ENCODE results near the gene ACSF3.

ACSF3 gene

GRCh38 chr16:89198417-89199240 is 105.0 kb downstream of the ACSF3 start:
- H3K4me3 ChIP-seq (ENCODE audit: low read depth, low read length), result no peak overlapping the region
- DNase-seq (ENCODE audit: low read depth), result no peak
- no peak for TF ChIP-seq CTCF (IDR thresholded peaks at IDR 0.05; ENCODE audit: control insufficient read depth, extremely low read depth, insufficient read depth)

GRCh38 chr16:89199241-89200123 is 105.8 kb downstream of the ACSF3 start:
- no peak for TF ChIP-seq CTCF (IDR thresholded peaks at IDR 0.05; ENCODE audit: control insufficient read depth, extremely low read depth, insufficient read depth)
- no peak overlapping the region for H3K4me3 ChIP-seq (ENCODE audit: low read depth, low read length)
- DNase-seq (ENCODE audit: low read depth), result no peak

- no peak for TF ChIP-seq CTCF (IDR thresholded peaks at IDR 0.05; ENCODE audit: control insufficient read depth, extremely low read depth, insufficient read depth)
- DNase-seq (ENCODE audit: low read depth), result no peak
- H3K4me3 ChIP-seq (ENCODE audit: low read depth, low read length), result peak within 1 kb of the TSS; percentile 50
Observed at GRCh38 chr16:89200124-89200849, 106.6 kb downstream of the ACSF3 start, which contains the start of gene SLC22A31. Gene SLC22A31, minus strand, starts transcription at chr16:89200537. Its CDS starts 36 bp downstream, at chr16:89200501.

DNA sequence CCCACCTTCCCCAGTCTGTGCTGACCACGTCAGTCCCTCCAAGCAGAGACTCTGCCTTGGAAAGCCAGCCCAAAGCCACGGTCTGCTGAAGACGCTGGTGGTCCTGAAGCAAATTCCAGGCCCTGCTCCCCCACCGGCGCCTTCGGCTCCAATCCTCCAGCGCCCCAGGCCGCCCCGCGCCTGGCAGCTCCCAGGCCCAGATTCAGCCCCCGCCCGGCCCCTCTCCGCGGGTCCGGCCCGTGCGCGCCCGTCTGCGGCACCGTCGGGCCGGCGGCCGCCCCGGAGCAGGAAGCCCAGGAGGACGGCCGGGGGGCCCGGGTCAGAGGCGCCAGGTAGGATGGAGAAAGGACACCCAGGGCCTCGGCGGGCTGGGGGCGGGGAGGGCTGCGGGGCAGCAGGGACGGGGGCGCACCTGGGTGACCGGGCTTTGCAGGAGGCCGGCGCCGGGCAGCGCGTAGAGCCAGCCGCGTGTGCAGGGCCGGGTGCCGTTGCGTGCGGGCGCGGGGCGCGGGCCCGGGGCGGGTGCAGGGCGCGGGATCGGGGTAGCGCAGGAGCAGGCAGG is 107.3 kb downstream of the ACSF3 start:
- TF ChIP-seq CTCF (IDR thresholded peaks at IDR 0.05; ENCODE audit: control insufficient read depth, extremely low read depth, insufficient read depth), result no peak
- DNase-seq (ENCODE audit: low read depth), result no peak
- H3K4me3 ChIP-seq (ENCODE audit: low read depth, low read length), result peak overlapping the region; percentile 50

DNA sequence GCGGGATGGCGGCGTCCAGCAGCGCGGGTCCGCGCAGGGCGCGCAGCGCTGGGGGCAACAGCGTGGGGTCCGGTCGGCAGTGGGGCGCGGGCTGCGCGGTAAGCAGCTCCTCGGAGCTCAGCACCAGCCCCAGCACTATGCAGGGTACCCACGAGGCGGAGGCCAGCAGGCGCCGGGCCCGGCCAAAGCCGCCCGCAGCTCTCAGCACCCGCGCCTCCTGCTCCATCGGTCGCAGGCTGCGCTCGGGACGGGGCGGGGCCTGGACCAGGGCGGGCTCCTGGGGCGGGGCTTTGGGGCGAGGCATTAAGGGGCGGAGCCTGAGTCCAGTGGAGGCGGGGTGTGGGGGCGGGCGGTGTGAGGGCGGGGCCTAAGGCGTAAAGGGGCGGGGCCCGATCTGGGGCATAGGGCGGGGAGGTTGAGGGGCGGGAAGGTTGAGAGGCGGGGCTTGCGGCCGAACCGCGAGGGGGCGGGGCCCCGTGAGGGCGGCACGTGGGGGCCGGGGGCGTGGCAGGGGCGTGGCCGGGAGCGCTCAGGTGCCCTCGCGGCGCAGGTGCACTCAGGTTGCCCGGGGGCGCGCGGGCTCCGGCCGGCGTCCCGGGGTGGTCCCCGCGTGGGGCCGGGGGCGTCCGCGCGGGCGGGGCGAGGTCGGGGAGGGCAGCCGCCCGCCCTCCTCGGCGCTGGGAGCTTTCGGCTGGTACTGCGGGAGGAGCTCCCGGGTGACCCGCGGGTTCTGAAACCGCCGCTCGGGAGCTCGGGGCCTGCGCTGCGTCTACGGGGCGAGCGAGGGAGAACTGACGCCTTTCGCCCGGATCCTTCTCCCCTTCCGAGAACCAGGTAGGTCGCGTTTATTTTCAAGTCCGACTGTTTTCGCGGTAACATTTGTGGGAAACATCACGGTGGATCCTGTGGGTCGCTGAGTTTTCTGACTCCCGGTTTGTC is 108.1 kb downstream of the ACSF3 start:
- peak; percentile 30 for DNase-seq (ENCODE audit: low read depth)
- no peak for TF ChIP-seq CTCF (IDR thresholded peaks at IDR 0.05; ENCODE audit: control insufficient read depth, extremely low read depth, insufficient read depth)
- H3K4me3 ChIP-seq (ENCODE audit: low read depth, low read length), result peak overlapping the region; percentile 61
